ENCODE results near the gene SLCO6A1. TPM values are rescaled to one million over a fixed set of nuclear protein-coding genes. Genes with fewer than 3 reads are reported as not detected.

SLCO6A1 gene
- total RNA-seq, 6 experiments from 2014 or later, result not detected

DNA sequence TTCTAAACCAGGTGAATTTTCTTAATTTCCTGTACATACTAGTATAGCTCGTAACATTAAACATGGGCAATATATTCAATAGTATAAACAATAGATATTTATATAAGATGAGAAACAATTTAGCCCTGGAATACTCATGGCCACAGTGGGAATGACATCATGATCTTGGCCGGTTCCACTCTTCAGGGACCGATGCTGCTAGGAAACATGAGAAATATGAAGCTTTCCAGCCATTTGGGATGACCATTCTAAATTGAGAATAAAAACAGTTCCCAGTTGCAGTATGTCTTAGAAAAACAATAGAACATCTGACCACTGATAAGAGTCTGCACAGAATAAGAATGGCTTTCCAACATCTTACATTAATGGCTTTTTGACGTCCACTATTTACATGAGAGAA is 33.3 kb upstream of the SLCO6A1 start:
- Histone ChIP-seq H3K4me3 (no peak overlapping the region), H3K27ac (no peak overlapping the region), H3K36me3 (no peaks in the 10 kb centered on the region), H3K27me3 (no peaks in the 10 kb centered on the region), H3K9me3 (peaks cover 0 to 2% (median 0%) of the 10 kb centered on the region in 4 donors), H3K4me1 (peaks cover 0 to 4% (median 0%) of the 10 kb centered on the region in 4 donors)
- ATAC-seq (no peak), DNase-seq (no peak)
- no peak for TF ChIP-seq POLR2A (IDR thresholded peaks at IDR 0.05)
- TF ChIP-seq, protein P1, sequence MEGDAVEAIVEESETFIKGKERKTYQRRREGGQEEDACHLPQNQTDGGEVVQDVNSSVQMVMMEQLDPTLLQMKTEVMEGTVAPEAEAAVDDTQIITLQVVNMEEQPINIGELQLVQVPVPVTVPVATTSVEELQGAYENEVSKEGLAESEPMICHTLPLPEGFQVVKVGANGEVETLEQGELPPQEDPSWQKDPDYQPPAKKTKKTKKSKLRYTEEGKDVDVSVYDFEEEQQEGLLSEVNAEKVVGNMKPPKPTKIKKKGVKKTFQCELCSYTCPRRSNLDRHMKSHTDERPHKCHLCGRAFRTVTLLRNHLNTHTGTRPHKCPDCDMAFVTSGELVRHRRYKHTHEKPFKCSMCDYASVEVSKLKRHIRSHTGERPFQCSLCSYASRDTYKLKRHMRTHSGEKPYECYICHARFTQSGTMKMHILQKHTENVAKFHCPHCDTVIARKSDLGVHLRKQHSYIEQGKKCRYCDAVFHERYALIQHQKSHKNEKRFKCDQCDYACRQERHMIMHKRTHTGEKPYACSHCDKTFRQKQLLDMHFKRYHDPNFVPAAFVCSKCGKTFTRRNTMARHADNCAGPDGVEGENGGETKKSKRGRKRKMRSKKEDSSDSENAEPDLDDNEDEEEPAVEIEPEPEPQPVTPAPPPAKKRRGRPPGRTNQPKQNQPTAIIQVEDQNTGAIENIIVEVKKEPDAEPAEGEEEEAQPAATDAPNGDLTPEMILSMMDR (IDR thresholded peaks at IDR 0.05), result no peak
- WGBS (ENCODE audit: insufficient coverage, low coverage, low lambda C conversion rate, missing lambda C conversion rate), result 66% methylated on average over 4 of the region's 4 CpGs
- intact Hi-C loops (cut with DNase I), result no loop called here

DNA sequence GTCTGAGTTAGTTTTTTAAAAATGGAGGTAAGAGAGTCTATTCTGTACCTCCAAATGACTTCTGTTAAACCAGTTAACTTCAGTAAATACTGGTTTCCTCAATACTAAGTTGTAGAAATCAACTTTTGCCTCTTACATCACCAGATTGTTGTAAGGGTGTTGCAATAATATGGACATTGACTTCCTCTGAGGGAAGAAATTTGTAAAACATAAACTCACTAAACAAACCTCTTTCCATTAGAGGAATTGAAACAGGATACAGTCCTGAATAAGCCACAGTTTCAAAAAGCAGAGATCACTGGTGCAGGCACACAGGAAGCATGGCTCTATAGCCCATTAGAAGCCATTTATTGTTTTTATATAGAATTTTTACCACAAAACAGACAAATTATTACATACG is 32.7 kb upstream of the SLCO6A1 start:
- H3K4me3 ChIP-seq, result no peak overlapping the region
- TF ChIP-seq, protein P1 (IDR thresholded peaks at IDR 0.05), result no peak
- no peak for TF ChIP-seq POLR2A (IDR thresholded peaks at IDR 0.05)
- H3K27me3 ChIP-seq, result no peaks in the 10 kb centered on the region
- peak; percentile 55 to 95 (median 84) for ATAC-seq
- intact Hi-C loops (cut with DNase I), result no loop called here
- H3K4me1 ChIP-seq, result peaks cover 0 to 4% (median 0%) of the 10 kb centered on the region in 4 donors
- DNase-seq, result no peak
- no peaks in the 10 kb centered on the region for H3K36me3 ChIP-seq
- no peak overlapping the region for H3K27ac ChIP-seq
- WGBS (ENCODE audit: insufficient coverage, low coverage, low lambda C conversion rate, missing lambda C conversion rate), result 28% methylated on average over 1 of the region's 1 CpG
- peaks cover 0 to 2% (median 0%) of the 10 kb centered on the region in 4 donors for H3K9me3 ChIP-seq

DNA sequence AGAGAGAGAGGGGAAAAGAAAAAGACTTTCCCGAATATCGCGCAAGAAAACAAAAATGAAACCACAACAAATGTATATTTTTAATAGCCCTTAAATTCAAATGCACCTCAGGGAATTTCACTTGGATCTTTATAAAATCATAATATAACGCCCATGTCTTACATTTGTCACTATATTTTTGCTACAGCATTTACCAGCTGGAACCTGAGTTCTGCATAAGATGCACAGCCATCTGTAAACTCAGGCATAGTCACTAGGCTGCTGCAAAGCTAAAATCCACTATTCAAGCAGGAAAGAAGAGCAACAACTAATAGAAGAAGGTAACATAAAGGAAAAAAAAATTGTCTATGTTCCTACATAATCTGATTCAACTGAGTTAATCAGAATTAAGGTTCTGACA is 30.6 kb upstream of the SLCO6A1 start:
- DNase-seq (no peak), ATAC-seq (no peak)
- no peaks in the 10 kb centered on the region for H3K27me3 ChIP-seq
- peaks cover 0 to 2% (median 0%) of the 10 kb centered on the region in 4 donors for H3K9me3 ChIP-seq
- H3K36me3 ChIP-seq, result no peaks in the 10 kb centered on the region
- no peak overlapping the region for H3K27ac ChIP-seq
- 77% methylated on average over 4 of the region's 4 CpGs for WGBS (ENCODE audit: insufficient coverage, low coverage, low lambda C conversion rate, missing lambda C conversion rate)
- H3K4me1 ChIP-seq, result peaks cover 0 to 4% (median 0%) of the 10 kb centered on the region in 4 donors
- no peak overlapping the region for H3K4me3 ChIP-seq
- no peak for TF ChIP-seq POLR2A (IDR thresholded peaks at IDR 0.05)
- TF ChIP-seq, protein P1 (IDR thresholded peaks at IDR 0.05), result no peak
- intact Hi-C loops (cut with DNase I), result no loop called here

DNA sequence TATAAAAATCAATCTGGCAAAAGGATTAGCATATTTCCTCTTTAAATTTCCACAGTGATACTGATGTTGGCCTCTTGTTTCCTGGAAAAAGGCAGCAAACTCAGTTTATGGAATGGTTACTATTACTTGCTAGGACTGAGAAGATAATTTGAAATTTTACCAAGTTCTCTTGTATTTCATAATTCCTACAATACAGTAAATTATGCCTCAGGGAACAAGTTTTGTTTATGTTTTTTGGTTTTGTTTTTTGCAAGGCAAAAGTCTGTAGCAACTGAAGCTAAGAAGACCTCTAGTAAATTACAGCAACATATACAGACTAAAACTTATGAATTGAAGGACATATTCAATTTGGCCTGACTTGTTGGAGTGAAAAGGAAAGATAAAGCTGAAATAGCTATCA is 30.2 kb upstream of the SLCO6A1 start:
- Histone ChIP-seq H3K4me1 (peaks cover 0 to 4% (median 0%) of the 10 kb centered on the region in 4 donors), H3K36me3 (no peaks in the 10 kb centered on the region), H3K9me3 (peaks cover 0 to 2% (median 0%) of the 10 kb centered on the region in 4 donors), H3K4me3 (no peak overlapping the region), H3K27ac (no peak overlapping the region), H3K27me3 (no peaks in the 10 kb centered on the region)
- intact Hi-C loops (cut with DNase I), result no loop called here
- TF ChIP-seq, protein P1 (IDR thresholded peaks at IDR 0.05), result no peak
- no peak for TF ChIP-seq POLR2A (IDR thresholded peaks at IDR 0.05)
- DNase-seq, result no peak
- no peak for ATAC-seq

DNA sequence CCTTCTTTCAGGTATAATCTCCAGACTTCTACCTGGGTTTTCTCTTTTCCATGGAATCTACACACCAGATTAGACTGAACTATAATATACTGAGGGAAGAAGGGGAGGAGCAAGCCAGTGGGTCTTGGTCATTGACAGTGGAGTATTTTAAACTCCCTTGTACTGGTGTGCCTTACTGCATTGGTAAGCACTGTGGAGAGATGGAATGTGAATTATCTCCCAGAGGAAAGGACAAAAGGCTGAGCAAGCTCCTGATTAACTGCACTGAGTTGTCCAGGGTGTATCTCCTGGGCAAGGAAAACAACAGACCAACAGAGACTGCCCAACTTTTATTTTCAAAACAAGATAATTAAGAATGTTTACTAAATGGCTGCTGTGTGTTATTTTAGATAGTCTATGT is 29.8 kb upstream of the SLCO6A1 start:
- H3K4me3 ChIP-seq, result no peak overlapping the region

More for the DNA sequence above, 29.8 kb upstream of the SLCO6A1 start:
- H3K27me3 ChIP-seq, result no peaks in the 10 kb centered on the region
- H3K4me1 ChIP-seq, result peaks cover 0 to 4% (median 0%) of the 10 kb centered on the region in 4 donors
- intact Hi-C loops (cut with DNase I), result no loop called here
- no peak overlapping the region for H3K27ac ChIP-seq
- ATAC-seq (no peak), DNase-seq (no peak)
- peaks cover 0 to 2% (median 0%) of the 10 kb centered on the region in 4 donors for H3K9me3 ChIP-seq
- no peaks in the 10 kb centered on the region for H3K36me3 ChIP-seq
- no peak for TF ChIP-seq POLR2A (IDR thresholded peaks at IDR 0.05)
- TF ChIP-seq, protein P1 (IDR thresholded peaks at IDR 0.05), result no peak

Measured in right lobe of liver (tissue), 6 donors.